C4-2B (cell line): Measurements from ENCODE around the gene ZNF492.

Source experiments
- ZFX ChIP-seq: fragments of 450-650 bp; IDR thresholded peaks from 2 replicates; pipeline ENCODE4 v1.6.1; 2017
- TF ChIP-seq, protein P1 (sequence below): fragments of 450-650 bp; conservative IDR thresholded peaks from 2 replicates; pipeline ENCODE4 v1.5.1; 2017; ENCODE audit warnings: mild to moderate bottlenecking

GRCh38 chr19:22605275-22606211 lies 28.6 kb upstream of the ZNF492 start:
- TF ChIP-seq, protein P1, sequence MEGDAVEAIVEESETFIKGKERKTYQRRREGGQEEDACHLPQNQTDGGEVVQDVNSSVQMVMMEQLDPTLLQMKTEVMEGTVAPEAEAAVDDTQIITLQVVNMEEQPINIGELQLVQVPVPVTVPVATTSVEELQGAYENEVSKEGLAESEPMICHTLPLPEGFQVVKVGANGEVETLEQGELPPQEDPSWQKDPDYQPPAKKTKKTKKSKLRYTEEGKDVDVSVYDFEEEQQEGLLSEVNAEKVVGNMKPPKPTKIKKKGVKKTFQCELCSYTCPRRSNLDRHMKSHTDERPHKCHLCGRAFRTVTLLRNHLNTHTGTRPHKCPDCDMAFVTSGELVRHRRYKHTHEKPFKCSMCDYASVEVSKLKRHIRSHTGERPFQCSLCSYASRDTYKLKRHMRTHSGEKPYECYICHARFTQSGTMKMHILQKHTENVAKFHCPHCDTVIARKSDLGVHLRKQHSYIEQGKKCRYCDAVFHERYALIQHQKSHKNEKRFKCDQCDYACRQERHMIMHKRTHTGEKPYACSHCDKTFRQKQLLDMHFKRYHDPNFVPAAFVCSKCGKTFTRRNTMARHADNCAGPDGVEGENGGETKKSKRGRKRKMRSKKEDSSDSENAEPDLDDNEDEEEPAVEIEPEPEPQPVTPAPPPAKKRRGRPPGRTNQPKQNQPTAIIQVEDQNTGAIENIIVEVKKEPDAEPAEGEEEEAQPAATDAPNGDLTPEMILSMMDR = no peak
- no peak for TF ChIP-seq ZFX
